Tibial artery (tissue), 4 donors: ENCODE measurements around the gene HES5.
A peak's percentile ranks its signal among the peaks of the same experiment; 100 is the strongest.
"Not testable (repeated sequence)": the region's sequence is repeated elsewhere in the genome, so short reads cannot be mapped to it uniquely, and the experiment has no call there.

Experiments used
- DNase-seq, 2 donors: peaks; one replicate each; pipeline ENCODE4 v3.0.0-alpha.2; 2019
- H3K27ac ChIP-seq, 2 donors: fragments of 200-600 bp; sonication (generic) in 1 of 2; 1 replicate in 1 of 2; 2 replicates in 1 of 2; pipeline ENCODE4 v1.5.1; 2018 to 2019; ENCODE audit warnings: mild to moderate bottlenecking in 1 of 2
- H3K27me3 ChIP-seq, 2 donors: fragments of 200-600 bp; sonication (generic) in 1 of 2; one replicate each; pipeline versions ENCODE4 v1.5.1 to v1.6.0; 2016 to 2019
- H3K36me3 ChIP-seq, 3 donors: fragments of 200-600 bp; sonication (generic) in 2 of 3; one replicate each; pipeline ENCODE4 v1.5.1; 2016 to 2019; ENCODE audit warnings: mild to moderate bottlenecking in 2 of 3
- H3K4me1 ChIP-seq, 4 donors: fragments of 200-600 bp; sonication (generic) in 2 of 4; 1 replicate in 3 of 4; 2 replicates in 1 of 4; pipeline ENCODE4 v1.5.1; 2016 to 2019
- H3K4me3 ChIP-seq, 2 donors: fragments of 200-600 bp; sonication (generic) in 1 of 2; 1 replicate in 1 of 2; 2 replicates in 1 of 2; pipeline ENCODE4 v1.5.1; 2018 to 2019; ENCODE audit warnings: mild to moderate bottlenecking in 2 of 2
- H3K9me3 ChIP-seq, 3 donors: fragments of 200-600 bp; sonication (generic) in 1 of 3; one replicate each; pipeline ENCODE4 v1.5.1; 2016 to 2019
- CTCF ChIP-seq, 2 experiments: fragments of 200-600 bp in 1 of 2; fragments of 450-650 bp in 1 of 2; IDR thresholded peaks; one replicate each; pipeline ENCODE4 v1.5.1; 2017 to 2019; ENCODE audit warnings: antibody characterized with exemption in 2 of 2, mild to moderate bottlenecking in 1 of 2, moderate library complexity in 1 of 2
- intact Hi-C: fragments of 100-400 bp; cut with DNase I; formaldehyde crosslinking; loops from one replicate; pipeline ENCODE4 v1.15.0; 2023; ENCODE audit warnings: low total_unique reads

The HES5 gene, protein sequence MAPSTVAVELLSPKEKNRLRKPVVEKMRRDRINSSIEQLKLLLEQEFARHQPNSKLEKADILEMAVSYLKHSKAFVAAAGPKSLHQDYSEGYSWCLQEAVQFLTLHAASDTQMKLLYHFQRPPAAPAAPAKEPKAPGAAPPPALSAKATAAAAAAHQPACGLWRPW

GRCh38 chr1:2529784-2530512 lies at the start of gene HES5:
Gene HES5, minus strand, starts transcription at chr1:2530263. Its CDS starts 99 bp downstream, at chr1:2530164.
- peak within 1 kb of the TSS; percentile 79 to 84 for H3K27ac ChIP-seq
- peaks cover 0 to 11% of the 10 kb centered on the region in 2 donors for H3K27me3 ChIP-seq
- peak within 1 kb of the TSS; percentile 49 to 53 for H3K4me3 ChIP-seq
- intact Hi-C loops: loop anchor here (2.0 to 5.0 kb wide), 3 partner anchors 17 to 335 kb away; partner anchors contain the start of genes FAAP20, MORN1 and RER1
- no peak for DNase-seq
- TF ChIP-seq CTCF (IDR thresholded peaks at IDR 0.05): no peak
- no peaks in the 10 kb centered on the region for H3K9me3 ChIP-seq
- peaks cover 15 to 61% (median 58%) of the 10 kb centered on the region in 4 donors for H3K4me1 ChIP-seq
- H3K36me3 ChIP-seq: no peaks in the 10 kb centered on the region

DNA sequence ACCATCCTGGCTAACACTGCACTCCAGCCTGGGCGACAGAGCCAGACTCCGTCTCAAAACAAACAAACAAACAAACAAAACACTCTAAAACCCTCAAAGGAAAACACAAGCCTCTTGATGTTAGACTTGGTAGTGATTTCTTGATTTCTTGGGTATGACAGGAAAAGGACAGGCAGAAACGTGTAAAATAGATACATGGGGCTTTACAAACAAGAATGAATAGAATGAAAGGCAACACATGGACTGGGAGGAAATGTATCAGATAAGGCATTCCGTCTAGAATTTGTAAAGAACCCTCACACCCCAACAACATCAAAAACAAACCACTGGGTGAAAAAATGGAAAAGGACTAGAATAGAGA lies 48.7 kb upstream of the HES5 start:
- Histone ChIP-seq H3K36me3 (no peaks in the 10 kb centered on the region), H3K27ac (no peak overlapping the region), H3K9me3 (no peaks in the 10 kb centered on the region), H3K4me3 (no peak overlapping the region), H3K4me1 (peaks cover 0 to 13% (median 0%) of the 10 kb centered on the region in 4 donors), H3K27me3 (peaks cover 0 to 41% of the 10 kb centered on the region in 2 donors)
- intact Hi-C loops: no loop called here
- DNase-seq: no peak
- no peak for TF ChIP-seq CTCF (IDR thresholded peaks at IDR 0.05)

GRCh38 chr1:2577565-2578075 lies 47.6 kb upstream of the HES5 start:
- intact Hi-C loops, H3K4me3 ChIP-seq, H3K27ac ChIP-seq, DNase-seq, H3K4me1 ChIP-seq, H3K36me3 ChIP-seq, H3K9me3 ChIP-seq: not testable (repeated sequence)
- peaks cover 0 to 41% of the 10 kb centered on the region in 2 donors for H3K27me3 ChIP-seq

GRCh38 chr1:2575801-2576663 lies 46.0 kb upstream of the HES5 start:
- Histone ChIP-seq H3K27ac (no peak overlapping the region), H3K4me3 (no peak overlapping the region), H3K36me3 (no peaks in the 10 kb centered on the region), H3K4me1 (peaks cover 0 to 8% (median 0%) of the 10 kb centered on the region in 4 donors), H3K27me3 (peaks cover 0 to 35% of the 10 kb centered on the region in 2 donors), H3K9me3 (peaks cover 0 to 4% (median 0%) of the 10 kb centered on the region in 3 donors)
- intact Hi-C loops: no loop called here
- no peak for TF ChIP-seq CTCF (IDR thresholded peaks at IDR 0.05)
- no peak for DNase-seq

DNA sequence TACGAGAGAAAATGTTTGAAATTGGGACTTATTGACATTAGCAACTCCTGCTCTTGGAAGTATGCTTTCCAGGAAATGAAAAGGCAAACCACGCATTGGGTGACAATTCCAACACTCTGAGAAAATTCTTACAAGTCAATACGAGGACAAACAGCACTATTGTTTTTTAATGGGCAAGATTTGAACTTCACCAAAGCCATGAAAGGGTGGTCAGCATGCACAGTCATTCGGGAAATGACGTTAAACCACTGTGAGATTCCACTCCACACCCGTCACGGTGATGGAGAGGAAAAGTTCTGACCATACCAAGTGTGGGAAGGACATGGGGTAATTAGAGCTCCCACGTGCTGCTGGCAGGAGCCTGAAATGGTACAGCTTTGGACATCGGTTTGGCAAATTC lies 44.3 kb upstream of the HES5 start:
- Histone ChIP-seq H3K36me3 (no peaks in the 10 kb centered on the region), H3K9me3 (peaks cover 0 to 4% (median 0%) of the 10 kb centered on the region in 3 donors), H3K4me1 (peaks cover 0 to 8% (median 0%) of the 10 kb centered on the region in 4 donors), H3K27me3 (peaks cover 0 to 21% of the 10 kb centered on the region in 2 donors), H3K4me3 (no peak overlapping the region), H3K27ac (no peak overlapping the region)
- intact Hi-C loops: no loop called here
- no peak for DNase-seq
- no peak for TF ChIP-seq CTCF (IDR thresholded peaks at IDR 0.05)
